Activated naive CD8-positive, alpha-beta T cell (primary cell): ENCODE results near the gene IPCEF1.
"Not testable (repeated sequence)": the region's sequence is repeated elsewhere in the genome, so short reads cannot be mapped to it uniquely, and the experiment has no call there.

Source experiments
- H3K27ac Mint-ChIP-seq: one replicate; pipeline ENCODE4 v1.8.0; 2021; ENCODE audit warnings: mixed read lengths
- H3K27me3 Mint-ChIP-seq: one replicate; pipeline ENCODE4 v1.8.0; 2021; ENCODE audit warnings: mixed read lengths
- H3K36me3 Mint-ChIP-seq: one replicate; pipeline ENCODE4 v1.8.0; 2021; ENCODE audit warnings: mixed read lengths
- H3K4me1 Mint-ChIP-seq: one replicate; pipeline ENCODE4 v1.8.0; 2021; ENCODE audit warnings: low read depth, mixed read lengths
- H3K4me3 Mint-ChIP-seq: one replicate; pipeline ENCODE4 v1.8.0; 2021; ENCODE audit warnings: mild to moderate bottlenecking, mixed read lengths
- H3K9me3 Mint-ChIP-seq: one replicate; pipeline ENCODE4 v1.8.0; 2021; ENCODE audit warnings: low read depth, mixed read lengths

The IPCEF1 gene

DNA sequence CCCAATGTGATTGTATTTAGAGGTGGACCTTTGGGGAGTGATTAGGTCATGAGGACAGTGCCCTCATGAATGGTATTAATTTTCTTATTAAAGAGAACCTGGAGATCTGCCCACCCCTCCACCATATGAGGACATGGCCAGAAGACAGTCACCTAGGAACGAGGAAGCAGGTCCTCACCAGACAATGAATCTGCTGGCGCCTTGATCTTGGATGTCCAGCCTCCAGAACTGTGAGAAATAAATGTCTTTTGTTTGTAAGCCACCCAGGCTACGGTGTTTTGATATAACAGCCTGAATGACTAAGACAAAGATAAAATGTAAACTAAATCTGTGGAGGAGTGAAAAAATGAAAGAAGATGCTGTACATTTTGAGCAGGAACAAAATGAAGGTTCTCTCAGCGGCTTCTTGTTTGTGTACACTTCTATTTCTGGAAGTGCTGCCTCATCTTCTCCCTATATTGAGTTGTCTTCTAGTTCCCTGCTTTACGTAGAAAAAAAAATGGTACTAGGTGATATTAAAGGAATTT lies 1.5 kb upstream of the IPCEF1 start:
- Mint-ChIP-seq H3K9me3 (no peaks in the 10 kb centered on the region), H3K4me1 (peaks cover 24% of the 10 kb centered on the region), H3K4me3 (no peak overlapping the region), H3K27ac (no peak overlapping the region), H3K27me3 (peaks cover 2% of the 10 kb centered on the region), H3K36me3 (peaks cover 3% of the 10 kb centered on the region)

DNA sequence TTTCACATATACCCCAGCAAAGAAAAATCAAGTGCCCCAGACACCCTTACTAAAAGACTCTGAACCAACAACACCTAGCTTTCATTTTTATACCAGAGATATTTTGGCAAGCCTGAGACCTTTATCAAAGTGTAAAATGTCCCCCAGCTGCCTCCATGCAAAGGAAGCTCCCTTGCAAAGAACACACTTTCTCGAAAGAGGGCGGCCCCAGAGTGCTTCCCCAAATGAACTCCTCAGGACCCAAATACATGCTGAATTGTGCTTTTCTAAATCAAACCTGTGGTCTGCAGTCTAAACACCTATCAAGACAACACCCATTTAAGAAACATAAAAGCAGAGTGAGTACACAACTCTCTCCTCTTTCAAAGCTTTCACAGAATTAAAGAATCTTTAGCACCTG lies 490 bp downstream of the IPCEF1 start:
- H3K36me3 Mint-ChIP-seq, result peaks cover 3% of the 10 kb centered on the region
- peaks cover 30% of the 10 kb centered on the region for H3K4me1 Mint-ChIP-seq
- H3K4me3 Mint-ChIP-seq, result no peak overlapping the region
- peaks cover 3% of the 10 kb centered on the region for H3K27me3 Mint-ChIP-seq
- H3K9me3 Mint-ChIP-seq, result no peaks in the 10 kb centered on the region
- H3K27ac Mint-ChIP-seq, result no peak overlapping the region

DNA sequence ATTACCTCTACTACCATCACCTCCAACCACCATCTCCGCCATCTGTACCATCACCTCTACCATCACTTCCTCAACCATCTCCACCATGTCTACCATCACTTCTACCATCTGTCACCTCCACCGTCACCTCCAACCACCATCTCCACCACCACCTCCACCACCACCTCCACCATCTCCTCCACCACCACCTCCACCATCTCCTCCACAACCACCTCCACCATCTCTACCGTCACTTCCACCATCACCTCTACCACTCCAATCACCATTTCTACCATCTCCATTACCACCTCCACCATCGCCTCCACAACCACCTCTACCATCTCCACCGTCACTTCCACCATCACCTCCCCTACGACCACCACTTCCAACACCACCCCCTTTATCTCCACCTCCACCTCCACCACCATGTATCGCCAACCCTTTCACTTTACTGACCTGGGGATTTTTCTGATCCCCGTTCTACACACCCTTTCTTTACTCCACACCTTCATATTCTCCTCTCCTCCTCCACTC lies 2.3 kb downstream of the IPCEF1 start:
- Mint-ChIP-seq H3K4me3 (no peak overlapping the region), H3K27me3 (peaks cover 3% of the 10 kb centered on the region)

DNA sequence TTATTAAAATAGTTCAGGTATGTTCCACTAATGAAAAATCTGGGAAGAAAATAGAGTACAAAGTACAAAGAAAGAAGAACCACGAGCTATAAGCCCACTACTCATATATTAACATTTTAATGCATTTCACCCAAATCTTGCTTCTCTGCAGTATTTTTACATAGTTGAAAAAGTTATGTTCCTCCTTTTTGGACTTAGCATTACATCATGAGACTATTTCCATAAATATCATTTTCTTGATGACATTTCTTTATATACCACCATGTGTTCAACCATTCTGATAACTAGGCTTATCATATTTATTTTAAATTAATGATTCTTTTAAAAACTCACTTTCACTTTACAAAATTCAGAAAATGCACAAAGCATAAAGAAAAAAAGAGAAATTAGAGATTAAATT lies 3.0 kb downstream of the IPCEF1 start:
- H3K9me3 Mint-ChIP-seq, result no peaks in the 10 kb centered on the region
- peaks cover 3% of the 10 kb centered on the region for H3K27me3 Mint-ChIP-seq
- H3K4me1 Mint-ChIP-seq, result peaks cover 19% of the 10 kb centered on the region
- H3K36me3 Mint-ChIP-seq, result peaks cover 3% of the 10 kb centered on the region
- no peak overlapping the region for H3K27ac Mint-ChIP-seq
- H3K4me3 Mint-ChIP-seq, result no peak overlapping the region

More for the DNA sequence above, 2.3 kb downstream of the IPCEF1 start:
- Mint-ChIP-seq H3K27ac (no peak overlapping the region), H3K4me1 (peaks cover 24% of the 10 kb centered on the region), H3K36me3 (peaks cover 3% of the 10 kb centered on the region), H3K9me3 (no peaks in the 10 kb centered on the region)

DNA sequence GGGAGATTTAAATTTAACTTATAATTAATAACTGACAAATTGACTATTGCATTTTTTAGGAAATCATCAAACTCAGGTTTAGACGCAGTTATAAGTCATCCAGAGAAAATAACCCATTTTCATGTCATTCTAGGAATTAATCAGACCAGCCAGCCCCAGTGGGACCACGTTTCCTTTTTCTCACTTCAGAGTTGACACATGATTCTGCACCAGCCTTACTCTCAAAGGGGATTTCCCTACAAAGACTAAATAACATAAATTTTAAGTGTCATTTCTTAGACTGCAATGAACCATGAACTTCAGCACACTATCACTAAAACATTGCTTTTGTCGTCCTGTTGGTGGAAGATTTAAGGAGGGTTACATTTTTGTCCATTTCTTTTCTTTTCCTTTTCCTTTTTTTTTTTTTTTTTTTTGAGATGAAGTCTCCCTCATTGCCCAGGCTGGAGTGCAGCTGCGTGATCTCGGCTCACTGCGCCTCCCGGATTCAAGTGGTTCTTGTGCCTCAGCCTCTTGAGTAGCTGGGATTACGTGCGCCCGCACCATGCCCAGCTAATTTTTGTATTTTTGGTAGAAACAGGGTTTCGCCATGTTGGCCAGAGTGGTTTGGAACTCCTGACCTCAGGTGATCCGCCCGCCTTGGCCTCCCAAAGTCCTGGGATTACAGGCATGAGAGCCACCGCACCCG lies 3.6 kb downstream of the IPCEF1 start:
- Mint-ChIP-seq H3K4me3 (no peak overlapping the region), H3K27me3 (peaks cover 3% of the 10 kb centered on the region), H3K27ac (no peak overlapping the region)

DNA sequence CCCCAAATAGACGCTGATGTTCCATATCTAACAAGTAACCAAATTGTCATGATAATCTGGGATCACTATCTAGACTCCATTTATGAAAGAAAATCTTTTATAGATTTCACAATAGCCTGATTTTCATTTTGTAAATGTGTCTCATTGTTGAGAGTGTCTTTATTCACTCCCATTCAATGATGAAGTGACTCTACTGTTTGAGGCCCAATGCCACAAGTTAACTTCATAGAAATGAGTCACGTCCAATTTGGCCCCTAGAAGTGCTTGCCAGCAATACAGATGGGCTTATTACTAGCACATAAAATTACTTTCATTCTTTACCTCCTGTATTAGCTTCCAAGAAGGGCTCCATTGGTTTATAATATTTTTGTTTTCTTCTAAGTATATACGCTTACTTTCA lies 6.3 kb downstream of the IPCEF1 start:
- Mint-ChIP-seq H3K36me3 (peaks cover 3% of the 10 kb centered on the region), H3K27me3 (peaks cover 3% of the 10 kb centered on the region), H3K9me3 (no peaks in the 10 kb centered on the region), H3K4me3 (no peak overlapping the region), H3K4me1 (peaks cover 14% of the 10 kb centered on the region), H3K27ac (no peak overlapping the region)

More for the DNA sequence above, 3.6 kb downstream of the IPCEF1 start:
- no peaks in the 10 kb centered on the region for H3K9me3 Mint-ChIP-seq
- H3K36me3 Mint-ChIP-seq, result peaks cover 3% of the 10 kb centered on the region
- peaks cover 16% of the 10 kb centered on the region for H3K4me1 Mint-ChIP-seq

DNA sequence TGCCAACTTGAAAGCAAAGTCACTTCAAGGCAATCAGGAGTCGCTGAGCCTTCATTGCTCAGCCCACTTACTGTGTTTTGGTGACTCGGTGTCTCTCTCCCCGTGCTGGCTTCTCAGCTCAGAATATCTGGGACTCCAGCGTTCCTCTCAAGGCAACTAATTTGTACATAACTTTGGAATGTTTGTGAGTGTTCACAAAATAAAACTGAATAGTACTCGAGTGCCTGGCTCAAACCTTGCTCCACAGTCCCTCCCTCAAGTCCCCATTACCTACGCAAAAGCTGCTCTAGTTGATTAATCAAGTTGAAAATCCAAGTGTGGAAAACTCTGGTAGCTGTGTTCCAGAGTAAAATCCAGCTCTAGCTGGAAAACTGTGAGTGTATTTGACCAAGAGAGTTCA lies 8.6 kb downstream of the IPCEF1 start:
- H3K36me3 Mint-ChIP-seq, result no peaks in the 10 kb centered on the region
- no peak overlapping the region for H3K27ac Mint-ChIP-seq
- peaks cover under 1% of the 10 kb centered on the region for H3K27me3 Mint-ChIP-seq
- H3K9me3 Mint-ChIP-seq, result no peaks in the 10 kb centered on the region
- peaks cover 5% of the 10 kb centered on the region for H3K4me1 Mint-ChIP-seq
- H3K4me3 Mint-ChIP-seq, result no peak overlapping the region

DNA sequence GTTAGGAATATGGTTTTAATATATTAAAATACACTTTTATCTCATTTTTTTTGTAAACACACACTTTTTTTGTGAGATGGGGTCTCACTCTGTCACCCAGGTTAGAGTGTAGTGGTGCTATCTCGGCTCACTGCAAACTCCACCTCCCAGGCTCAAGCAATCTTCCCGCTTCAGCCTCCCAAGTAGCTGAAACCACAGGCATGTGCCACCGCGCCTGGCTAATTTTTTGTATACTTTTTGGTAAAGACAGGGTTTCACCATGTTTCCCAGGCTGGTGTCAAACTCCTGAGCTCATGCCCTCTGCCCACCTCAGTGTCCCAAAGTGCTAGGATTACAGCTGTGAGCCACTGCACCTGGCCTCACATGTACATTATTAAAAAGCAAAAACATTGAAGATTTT lies 10.8 kb downstream of the IPCEF1 start:
- Mint-ChIP-seq H3K4me1 (no peaks in the 10 kb centered on the region), H3K27me3 (no peaks in the 10 kb centered on the region), H3K36me3 (no peaks in the 10 kb centered on the region), H3K27ac (no peak overlapping the region), H3K9me3 (no peaks in the 10 kb centered on the region), H3K4me3 (no peak overlapping the region)

DNA sequence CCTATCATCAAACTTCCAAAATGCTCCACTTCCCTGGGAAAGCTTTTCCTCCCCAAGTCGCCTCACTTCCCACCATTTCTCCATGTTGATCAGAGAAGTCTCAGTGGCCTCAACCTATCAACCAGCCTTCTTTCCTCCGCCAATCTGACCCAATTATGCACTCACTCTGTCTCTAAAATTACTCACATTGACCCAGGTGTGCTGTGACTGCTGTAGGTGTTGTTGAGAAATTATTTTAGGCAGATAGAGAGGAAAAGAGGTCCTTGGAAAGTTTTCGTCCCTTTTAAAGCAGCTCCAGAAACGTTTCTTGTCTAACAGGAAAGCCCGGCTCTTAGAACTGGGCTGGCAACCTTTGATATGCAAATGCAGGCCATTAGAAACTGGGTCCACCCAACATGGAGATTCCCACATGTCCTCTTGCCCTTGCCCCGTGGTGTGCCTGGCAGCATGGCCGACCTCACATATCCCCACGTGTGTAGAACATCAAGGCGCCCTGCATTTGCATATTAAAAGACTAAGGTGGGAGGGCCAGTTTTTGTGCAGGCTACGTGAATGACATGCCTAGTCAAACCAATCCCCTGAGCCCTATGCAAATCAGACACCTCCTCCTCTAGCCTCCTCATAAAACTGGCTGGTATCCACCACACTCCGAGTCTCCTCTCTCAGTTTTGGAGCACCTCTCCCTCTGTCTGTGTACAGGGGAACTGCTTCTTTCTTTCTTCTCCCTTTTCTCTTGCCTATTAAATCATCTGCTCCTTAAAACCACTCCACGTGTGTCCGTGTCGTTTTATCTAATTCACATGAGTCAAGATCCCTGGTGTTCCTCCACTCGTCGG lies 12.9 kb downstream of the IPCEF1 start:
- no peaks in the 10 kb centered on the region for H3K9me3 Mint-ChIP-seq
- H3K27me3 Mint-ChIP-seq, result no peaks in the 10 kb centered on the region
- H3K4me3 Mint-ChIP-seq, result no peak overlapping the region
- H3K4me1 Mint-ChIP-seq, result no peaks in the 10 kb centered on the region
- no peaks in the 10 kb centered on the region for H3K36me3 Mint-ChIP-seq
- no peak overlapping the region for H3K27ac Mint-ChIP-seq

DNA sequence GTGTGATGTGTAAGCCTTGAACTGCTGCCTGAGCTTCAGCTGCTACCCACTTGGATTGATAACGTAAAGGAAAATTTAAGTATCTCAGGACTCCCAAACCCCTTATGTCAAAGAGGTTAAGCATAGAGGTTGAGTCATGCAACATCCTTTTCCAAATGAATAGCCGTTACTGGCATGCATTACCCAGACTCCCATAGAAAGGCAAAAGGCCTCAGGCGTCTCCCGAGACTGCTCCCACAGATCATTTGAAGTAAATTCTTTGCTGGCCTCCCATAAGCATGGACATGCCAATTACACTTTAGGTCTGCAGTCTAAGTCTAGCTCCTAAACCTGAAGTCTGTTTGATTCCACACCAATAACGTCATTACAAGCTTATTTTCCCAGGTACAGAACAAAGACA lies 14.7 kb downstream of the IPCEF1 start:
- Mint-ChIP-seq H3K27ac (no peak overlapping the region), H3K36me3 (no peaks in the 10 kb centered on the region), H3K4me3 (no peak overlapping the region), H3K4me1 (no peaks in the 10 kb centered on the region), H3K9me3 (no peaks in the 10 kb centered on the region), H3K27me3 (no peaks in the 10 kb centered on the region)

DNA sequence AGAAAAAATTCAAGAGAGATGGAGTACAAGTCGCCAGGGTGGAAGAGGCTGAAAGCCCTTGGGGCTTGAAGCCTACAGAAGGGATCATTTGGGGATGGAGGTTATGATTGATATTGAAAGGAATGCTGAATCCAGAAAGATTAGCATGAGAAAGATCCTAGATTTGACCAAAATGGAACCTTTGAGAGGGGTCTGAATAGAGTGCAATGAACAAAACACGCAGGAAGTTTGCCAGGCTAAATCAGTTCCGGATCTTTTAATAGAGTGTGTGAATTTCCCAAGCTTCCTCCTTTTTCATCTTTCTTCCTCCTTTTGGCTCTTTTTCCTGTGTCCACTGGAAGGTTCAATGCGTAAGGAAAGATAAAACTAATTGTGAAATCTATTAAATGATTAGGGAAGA lies 15.3 kb downstream of the IPCEF1 start:
- no peak overlapping the region for H3K4me3 Mint-ChIP-seq
- H3K27me3 Mint-ChIP-seq, result no peaks in the 10 kb centered on the region
- H3K27ac Mint-ChIP-seq, result no peak overlapping the region
- no peaks in the 10 kb centered on the region for H3K36me3 Mint-ChIP-seq
- H3K4me1 Mint-ChIP-seq, result no peaks in the 10 kb centered on the region
- H3K9me3 Mint-ChIP-seq, result no peaks in the 10 kb centered on the region

DNA sequence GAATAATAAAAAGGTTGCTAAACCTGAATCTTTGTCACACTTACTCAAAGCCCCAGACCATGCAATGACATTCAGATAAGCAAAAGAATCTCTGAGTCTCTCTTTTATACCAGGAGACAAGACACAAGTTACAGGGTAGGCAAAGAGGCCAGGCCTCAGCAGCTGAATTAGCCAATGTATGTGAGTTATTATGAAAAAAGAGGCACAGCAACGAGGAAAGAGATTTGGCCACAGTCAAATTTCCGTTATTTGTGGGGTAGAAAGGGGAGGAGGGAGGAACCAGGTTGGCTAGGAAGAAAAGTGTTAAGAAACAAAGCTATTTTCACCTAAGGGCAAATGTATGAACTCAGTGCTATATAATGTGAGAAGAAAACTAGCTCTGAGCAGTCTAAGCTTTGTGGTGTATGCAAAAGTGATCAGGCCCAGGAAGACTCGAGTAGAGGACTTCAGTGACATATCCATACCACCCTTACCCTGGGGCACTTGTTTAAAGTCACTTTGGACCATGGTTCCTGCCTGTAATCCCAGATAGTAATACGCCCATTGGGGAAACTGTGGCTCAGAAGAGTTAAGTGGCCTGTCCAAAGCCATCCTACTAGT lies 19.1 kb downstream of the IPCEF1 start:
- Mint-ChIP-seq H3K27ac (no peak overlapping the region), H3K36me3 (no peaks in the 10 kb centered on the region), H3K4me1 (no peaks in the 10 kb centered on the region), H3K9me3 (peaks cover 4% of the 10 kb centered on the region), H3K4me3 (no peak overlapping the region), H3K27me3 (no peaks in the 10 kb centered on the region)

DNA sequence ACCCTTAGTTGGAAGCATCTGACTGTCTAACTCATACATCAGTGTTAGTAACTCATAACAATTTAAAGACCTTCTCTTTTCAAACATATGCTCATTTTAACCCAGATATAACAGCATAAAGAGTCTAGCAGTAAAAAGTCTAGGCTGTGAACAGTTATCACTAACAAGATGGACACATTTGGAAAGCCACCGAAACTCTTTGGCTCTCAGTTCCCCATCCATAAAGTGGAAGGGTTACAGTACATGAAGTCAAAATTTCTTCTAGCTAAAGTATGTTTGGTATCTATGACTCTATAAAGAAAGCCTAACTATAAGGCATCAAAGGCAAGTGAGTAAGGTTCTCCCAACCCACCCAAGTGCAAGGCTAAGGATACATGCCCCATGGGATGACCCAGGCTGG lies 22.5 kb downstream of the IPCEF1 start:
- not testable (repeated sequence) for H3K36me3 Mint-ChIP-seq, H3K9me3 Mint-ChIP-seq, H3K27ac Mint-ChIP-seq, H3K27me3 Mint-ChIP-seq, H3K4me3 Mint-ChIP-seq, H3K4me1 Mint-ChIP-seq

DNA sequence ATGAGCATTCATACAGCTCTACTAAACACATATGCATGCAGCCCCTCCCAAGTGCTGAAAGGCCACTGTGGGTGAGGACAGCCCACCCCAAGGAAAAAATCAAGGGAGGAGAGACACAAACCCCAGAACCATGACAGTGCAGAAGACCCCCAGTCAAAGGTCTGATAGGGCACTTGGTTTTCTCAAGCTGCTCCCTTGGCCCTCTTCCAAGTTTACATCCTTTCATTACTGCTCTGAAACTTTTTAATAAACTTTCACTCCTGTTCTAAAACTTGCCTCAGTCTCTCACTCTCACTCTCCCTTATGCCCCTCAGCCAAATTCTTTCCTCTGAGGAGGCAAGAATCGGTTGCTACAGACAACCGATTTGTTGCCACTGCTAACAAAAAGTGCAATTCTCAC lies 24.9 kb downstream of the IPCEF1 start:
- H3K4me3 Mint-ChIP-seq, result no peak overlapping the region
- no peaks in the 10 kb centered on the region for H3K27me3 Mint-ChIP-seq
- peaks cover 8% of the 10 kb centered on the region for H3K9me3 Mint-ChIP-seq
- no peaks in the 10 kb centered on the region for H3K4me1 Mint-ChIP-seq
- H3K27ac Mint-ChIP-seq, result no peak overlapping the region
- H3K36me3 Mint-ChIP-seq, result no peaks in the 10 kb centered on the region
